ENCODE measurements around the gene TMEM208.

GRCh38 chr16:67236563-67237395, 9.8 kb downstream of the TMEM208 start:
- no peak for TF ChIP-seq POLR2A (IDR thresholded peaks at IDR 0.05)
- TF ChIP-seq, protein P1, sequence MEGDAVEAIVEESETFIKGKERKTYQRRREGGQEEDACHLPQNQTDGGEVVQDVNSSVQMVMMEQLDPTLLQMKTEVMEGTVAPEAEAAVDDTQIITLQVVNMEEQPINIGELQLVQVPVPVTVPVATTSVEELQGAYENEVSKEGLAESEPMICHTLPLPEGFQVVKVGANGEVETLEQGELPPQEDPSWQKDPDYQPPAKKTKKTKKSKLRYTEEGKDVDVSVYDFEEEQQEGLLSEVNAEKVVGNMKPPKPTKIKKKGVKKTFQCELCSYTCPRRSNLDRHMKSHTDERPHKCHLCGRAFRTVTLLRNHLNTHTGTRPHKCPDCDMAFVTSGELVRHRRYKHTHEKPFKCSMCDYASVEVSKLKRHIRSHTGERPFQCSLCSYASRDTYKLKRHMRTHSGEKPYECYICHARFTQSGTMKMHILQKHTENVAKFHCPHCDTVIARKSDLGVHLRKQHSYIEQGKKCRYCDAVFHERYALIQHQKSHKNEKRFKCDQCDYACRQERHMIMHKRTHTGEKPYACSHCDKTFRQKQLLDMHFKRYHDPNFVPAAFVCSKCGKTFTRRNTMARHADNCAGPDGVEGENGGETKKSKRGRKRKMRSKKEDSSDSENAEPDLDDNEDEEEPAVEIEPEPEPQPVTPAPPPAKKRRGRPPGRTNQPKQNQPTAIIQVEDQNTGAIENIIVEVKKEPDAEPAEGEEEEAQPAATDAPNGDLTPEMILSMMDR (IDR thresholded peaks at IDR 0.05): no peak

Data from Peyer's patch (tissue), 4 donors.